Spinal cord (tissue), 10 donors: Measurements from ENCODE around the gene CSTB. TPM values are rescaled to one million over a fixed set of nuclear protein-coding genes. Genes with fewer than 3 reads are reported as not detected.
A peak's percentile ranks its signal among the peaks of the same experiment; 100 is the strongest.

ENCODE experiments used
- DNase-seq, 6 donors: peaks; one replicate each; pipeline versions ENCODE4 v3.0.0 to v3.0.0-alpha.2; 2013 to 2015; ENCODE audit warnings: low spot score in 6 of 6, low read depth in 4 of 6
- H3K27ac ChIP-seq: one replicate; pipeline ENCODE4 v1.5.1; 2013; ENCODE audit warnings: low read depth, low read length, control low read depth
- H3K27me3 ChIP-seq: one replicate; pipeline ENCODE4 v1.6.1; 2013; ENCODE audit warnings: low read length; ENCODE audit not compliant: control insufficient read depth, insufficient read depth
- H3K36me3 ChIP-seq: one replicate; pipeline ENCODE4 v1.6.1; 2013; ENCODE audit warnings: low read length; ENCODE audit not compliant: control insufficient read depth, insufficient read depth
- H3K4me1 ChIP-seq: one replicate; pipeline ENCODE4 v1.6.1; 2013; ENCODE audit warnings: low read length; ENCODE audit not compliant: control insufficient read depth, insufficient read depth
- H3K4me3 ChIP-seq: one replicate; pipeline ENCODE4 v1.5.1; 2013; ENCODE audit warnings: low read depth, low read length, control low read depth
- H3K9me3 ChIP-seq: one replicate; pipeline ENCODE4 v1.6.1; 2013; ENCODE audit warnings: low read length; ENCODE audit not compliant: control insufficient read depth, insufficient read depth
- WGBS: methylation state at CpG from one replicate; pipeline ENCODE4 v1.1.5; 2013; ENCODE audit warnings: missing lambda C conversion rate; ENCODE audit not compliant: insufficient coverage; 5-methylcytosine and 5-hydroxymethylcytosine counted together
- polyA plus RNA-seq, 2 donors: library from polyadenylated mRNA; unstranded; fragments of 120-200 nt; gene quantifications; one replicate each; pipeline ENCODE4 v1.2.1, GENCODE V29; 2013; ENCODE audit not compliant: insufficient read length in 2 of 2
- total RNA-seq, 2 donors: library from RNA; depleted of rRNA in 1 of 2; stranded (reverse); fragments of 120-200 nt in 1 of 2; fragments of >200 nt in 1 of 2; gene quantifications; one replicate each; pipeline versions ENCODE4 v1.2.3 to v1.2.4, GENCODE V29; 2013 to 2014
- donor health status: healthy.

CSTB gene
- total and polyA plus RNA-seq, 4 donors: 9.8 to 43.1 (median 29.4) TPM

DNA sequence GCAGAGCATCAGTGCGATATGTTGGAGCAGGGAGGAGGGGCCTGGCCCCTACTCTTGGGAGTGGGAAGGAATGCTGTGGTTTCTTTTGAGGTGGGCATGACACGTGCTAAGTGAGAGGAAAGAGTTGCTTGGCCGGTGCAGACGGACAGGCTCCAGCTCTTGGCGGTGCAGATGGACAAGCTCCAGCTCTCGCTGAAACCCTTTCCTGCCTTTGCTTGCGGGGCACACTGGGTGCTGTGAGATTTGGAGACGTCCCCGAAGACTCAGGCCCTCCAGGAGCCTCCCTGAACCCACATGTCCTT, 41.2 kb downstream of the CSTB start:
- Histone ChIP-seq H3K27me3 (no peaks in the 10 kb centered on the region), H3K9me3 (no peaks in the 10 kb centered on the region), H3K4me3 (no peak overlapping the region), H3K4me1 (peaks cover 69% of the 10 kb centered on the region), H3K27ac (peak overlapping the region; percentile 8), H3K36me3 (peaks cover 49% of the 10 kb centered on the region)
- WGBS: 45% methylated on average over 9 of the region's 9 CpGs
- DNase-seq: peak in 1 of 6 donors; percentile 62

DNA sequence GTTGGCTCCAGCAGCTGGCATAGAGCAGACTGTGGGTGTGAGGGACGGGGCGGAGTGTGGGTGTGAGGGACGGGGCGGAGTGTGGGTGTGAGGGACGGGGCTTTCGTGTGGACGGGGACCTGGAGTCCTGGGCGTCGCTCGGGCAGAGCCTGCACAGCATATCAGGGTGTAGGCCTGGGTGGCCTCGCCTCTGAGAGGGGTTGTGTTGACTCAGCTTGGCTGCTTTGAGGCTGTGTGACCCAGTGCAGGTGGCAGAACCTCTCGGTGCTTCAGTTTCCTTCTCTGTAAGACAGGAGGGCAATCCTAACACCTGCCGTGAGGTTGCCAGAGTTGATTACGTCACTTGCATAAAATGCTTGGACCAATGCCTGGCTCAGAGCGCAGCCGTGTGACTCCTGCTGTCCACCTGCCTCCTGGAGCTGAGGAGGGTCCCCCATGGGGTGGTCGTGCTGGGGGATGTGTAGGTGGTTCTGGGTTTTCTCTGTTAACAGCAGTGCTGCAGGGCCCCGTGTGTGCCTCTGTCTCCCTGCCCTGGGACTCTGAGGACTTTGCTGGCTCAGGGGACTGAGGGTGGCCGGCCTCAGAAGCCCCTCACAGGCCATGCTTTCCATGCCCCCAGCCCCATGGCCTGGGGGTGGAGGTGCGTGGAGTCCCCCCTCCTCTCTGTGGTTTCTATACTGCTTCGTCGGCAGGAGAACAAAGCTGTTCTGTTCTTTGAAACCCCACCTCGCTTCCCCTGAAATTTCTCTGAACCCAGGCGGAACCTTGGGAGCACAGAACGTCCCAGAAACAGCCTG, 41.8 kb downstream of the CSTB start:
- peak in 1 of 6 donors; percentile 35 for DNase-seq
- peaks cover 74% of the 10 kb centered on the region for H3K4me1 ChIP-seq
- H3K27ac ChIP-seq: peak overlapping the region; percentile 8
- H3K36me3 ChIP-seq: peaks cover 48% of the 10 kb centered on the region
- WGBS: 77% methylated on average over 20 of the region's 25 CpGs
- no peaks in the 10 kb centered on the region for H3K27me3 ChIP-seq
- H3K9me3 ChIP-seq: no peaks in the 10 kb centered on the region
- no peak overlapping the region for H3K4me3 ChIP-seq

DNA sequence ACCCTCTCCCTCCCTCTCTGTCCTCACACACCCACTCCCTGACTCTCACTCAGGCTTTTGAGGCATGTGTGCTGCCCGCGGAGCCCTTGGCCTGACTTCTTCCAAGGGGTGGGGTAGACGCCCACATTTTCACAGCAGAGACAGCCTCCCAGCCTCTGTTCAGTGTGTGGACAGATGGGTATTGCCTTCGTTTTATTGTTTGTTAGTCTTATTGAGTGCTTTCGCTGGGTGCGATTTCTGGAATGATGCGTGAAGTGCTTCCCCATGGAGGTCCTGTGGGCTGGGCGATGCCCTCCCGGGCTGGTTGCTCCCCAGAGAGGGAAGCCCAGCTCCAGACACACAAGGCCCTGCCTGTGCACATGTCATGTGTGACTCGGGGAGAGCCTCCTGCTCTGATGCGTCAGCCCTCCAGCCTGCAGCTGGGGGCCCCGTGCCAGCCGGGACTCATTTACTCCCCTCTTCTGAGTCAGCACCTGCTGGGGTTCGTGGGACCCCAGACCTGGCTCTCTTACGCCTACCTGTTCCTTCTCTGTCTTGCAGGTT, 42.5 kb downstream of the CSTB start:
- Histone ChIP-seq H3K27ac (no peak overlapping the region), H3K4me1 (peaks cover 81% of the 10 kb centered on the region), H3K27me3 (no peaks in the 10 kb centered on the region), H3K4me3 (no peak overlapping the region), H3K9me3 (no peaks in the 10 kb centered on the region), H3K36me3 (peaks cover 48% of the 10 kb centered on the region)
- 63% methylated on average over 11 of the region's 15 CpGs for WGBS
- peak in 2 of 6 donors; percentile 23 to 62 for DNase-seq

DNA sequence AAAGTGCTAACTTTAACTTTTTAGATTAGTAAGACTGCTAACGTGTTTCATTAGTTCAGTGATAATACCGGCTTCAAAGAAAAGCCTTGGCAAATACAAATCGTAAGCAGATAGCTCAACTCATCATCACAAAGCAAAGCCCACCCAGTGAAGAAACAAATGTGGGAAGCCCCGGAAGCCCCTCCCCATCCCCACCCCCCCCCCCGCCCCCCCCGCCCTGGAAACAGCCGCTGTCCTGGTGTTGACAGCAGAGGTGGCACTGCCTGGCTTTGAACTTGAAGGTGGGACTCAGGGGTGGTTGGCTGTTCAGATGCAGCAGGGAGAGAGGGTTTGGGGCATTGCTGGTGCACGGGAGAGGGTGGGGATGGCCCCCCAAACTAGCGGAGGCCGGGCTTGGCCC, 43.0 kb downstream of the CSTB start:
- DNase-seq: no peak
- no peak overlapping the region for H3K4me3 ChIP-seq
- no peaks in the 10 kb centered on the region for H3K27me3 ChIP-seq
- no peak overlapping the region for H3K27ac ChIP-seq
- H3K9me3 ChIP-seq: no peaks in the 10 kb centered on the region
- peaks cover 85% of the 10 kb centered on the region for H3K4me1 ChIP-seq
- WGBS: 63% methylated on average over 2 of the region's 10 CpGs
- H3K36me3 ChIP-seq: peaks cover 47% of the 10 kb centered on the region

DNA sequence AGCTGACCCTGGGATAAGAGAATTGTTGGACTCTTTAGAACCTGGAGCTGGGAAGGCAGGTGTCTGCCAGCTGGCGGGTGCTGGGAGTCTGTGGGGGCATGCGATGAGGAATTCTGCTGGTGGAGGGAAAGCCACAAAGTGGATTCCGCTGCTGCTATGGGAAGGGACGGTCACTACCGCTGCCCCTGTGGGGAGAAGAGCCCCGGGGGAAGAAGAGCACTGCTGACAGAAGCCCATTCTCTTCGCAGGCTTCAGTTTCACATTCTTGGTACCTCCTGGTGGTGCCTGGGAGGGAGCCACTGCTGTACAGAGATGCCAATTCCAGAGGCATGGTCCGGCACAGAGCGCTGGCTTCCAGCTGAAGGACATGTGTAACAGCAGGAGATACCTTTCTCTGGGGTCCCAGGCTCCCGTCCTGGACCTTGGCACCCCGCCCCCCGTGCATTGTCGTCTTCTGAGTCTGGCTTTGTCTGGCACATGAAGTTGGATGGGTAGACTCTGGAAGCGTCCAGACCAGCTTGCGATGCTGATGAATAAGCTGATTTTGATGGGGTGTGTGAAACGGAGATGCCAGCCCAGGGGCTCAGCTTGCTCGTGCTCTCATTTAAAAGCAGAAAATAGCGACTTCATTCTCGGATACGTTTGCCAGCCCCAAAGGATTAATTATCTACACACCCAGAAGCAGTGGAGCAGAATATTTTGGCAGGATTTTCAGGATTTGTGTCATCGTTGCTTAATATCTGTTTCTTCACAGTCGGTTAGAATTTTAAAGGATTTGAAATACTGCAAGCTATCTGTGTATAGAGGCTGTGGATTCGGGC, 44.0 kb downstream of the CSTB start:
- Histone ChIP-seq H3K4me1 (peaks cover 85% of the 10 kb centered on the region), H3K36me3 (peaks cover 44% of the 10 kb centered on the region), H3K9me3 (no peaks in the 10 kb centered on the region), H3K27me3 (no peaks in the 10 kb centered on the region), H3K27ac (no peak overlapping the region), H3K4me3 (no peak overlapping the region)
- WGBS: 30% methylated on average over 16 of the region's 23 CpGs
- DNase-seq: peak in 2 of 6 donors; percentile 91 to 93

DNA sequence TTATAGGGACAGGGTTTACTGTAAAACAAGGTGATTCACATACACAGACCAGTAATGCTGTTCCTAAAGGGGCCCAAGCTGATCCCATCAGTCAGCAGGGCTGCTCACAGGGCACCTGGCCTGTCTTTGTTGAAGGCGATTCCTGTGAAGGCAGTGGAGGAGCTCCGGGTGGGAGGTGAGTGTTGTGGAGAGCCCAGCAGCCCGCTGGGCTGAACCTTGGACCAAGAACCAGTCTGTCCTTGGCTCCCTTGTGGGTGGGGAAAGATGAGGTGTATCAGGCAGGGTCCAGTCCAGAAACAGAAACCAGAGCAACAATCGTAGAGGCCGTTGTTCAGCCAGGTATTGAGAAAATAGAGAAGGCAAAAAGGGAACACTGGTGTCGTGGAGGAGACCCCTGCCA, 44.6 kb downstream of the CSTB start:
- Histone ChIP-seq H3K36me3 (peaks cover 39% of the 10 kb centered on the region), H3K27ac (no peak overlapping the region), H3K4me1 (peaks cover 85% of the 10 kb centered on the region), H3K9me3 (no peaks in the 10 kb centered on the region), H3K27me3 (no peaks in the 10 kb centered on the region), H3K4me3 (no peak overlapping the region)
- 71% methylated on average over 6 of the region's 6 CpGs for WGBS
- DNase-seq: no peak

DNA sequence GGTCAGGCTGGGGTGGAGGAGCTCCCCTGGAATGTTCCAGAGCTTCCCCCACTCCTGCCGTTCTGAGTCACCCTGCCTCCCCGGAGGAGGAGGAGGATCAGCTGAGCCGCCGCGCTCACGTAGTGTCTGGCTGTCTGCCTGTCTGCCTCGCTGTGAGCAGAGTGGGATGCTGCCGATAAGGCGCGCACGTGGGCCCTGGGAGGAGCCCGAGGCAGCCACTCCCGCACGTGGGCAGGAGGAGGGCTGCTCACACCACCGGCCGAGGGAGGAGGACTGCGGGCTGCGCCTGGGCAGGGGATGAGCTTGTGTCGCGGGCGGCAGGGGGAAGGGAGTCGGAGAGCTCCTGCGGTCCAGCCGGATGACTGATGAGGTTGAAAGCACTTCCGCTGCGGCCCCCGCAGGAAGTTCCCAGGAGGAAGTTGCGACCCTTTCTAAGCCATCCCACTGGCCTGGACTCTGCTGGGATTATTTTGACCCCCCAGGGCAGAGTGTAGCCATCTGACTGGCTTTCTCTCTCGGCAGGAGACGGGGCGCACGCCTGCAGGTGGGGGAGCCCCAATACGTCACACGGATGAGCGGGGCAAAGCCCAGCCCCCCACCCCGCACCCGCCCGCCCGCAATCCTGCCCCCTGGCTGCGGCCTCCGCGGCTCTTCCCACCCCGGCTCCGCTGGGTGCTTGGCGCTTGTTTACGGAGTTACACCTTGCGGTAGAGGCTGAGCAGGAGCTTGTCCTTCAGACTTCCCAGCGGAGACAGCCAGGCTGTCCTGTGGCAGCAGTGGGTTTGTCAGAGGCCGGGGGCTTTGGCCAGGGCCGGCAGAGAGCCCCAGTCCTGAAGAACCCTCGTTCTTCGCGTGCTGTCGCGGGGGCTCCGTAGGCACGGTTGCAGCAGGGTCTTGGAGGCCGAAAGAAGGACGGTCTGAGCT, 47.4 kb downstream of the CSTB start:
- WGBS: under 1% methylated on average over 51 of the region's 59 CpGs
- H3K9me3 ChIP-seq: no peaks in the 10 kb centered on the region

DNA sequence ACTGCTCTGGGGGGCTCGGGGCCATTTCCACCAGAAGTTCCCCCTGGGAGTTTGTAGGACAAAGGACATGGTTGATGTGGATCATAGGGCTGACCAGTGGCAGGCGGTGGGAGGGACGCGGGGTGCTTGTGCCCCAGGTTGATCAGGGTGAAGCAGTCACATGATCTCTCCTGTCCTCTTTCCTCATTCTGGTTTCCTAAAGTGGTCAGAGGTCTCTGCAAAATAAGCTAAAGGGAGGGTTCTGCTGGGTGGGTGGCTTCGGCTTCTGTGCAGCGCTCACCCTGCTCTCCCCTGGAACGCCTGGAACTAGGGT, 48.0 kb downstream of the CSTB start:
- no peak for DNase-seq
- Histone ChIP-seq H3K36me3 (peaks cover 22% of the 10 kb centered on the region), H3K27ac (peak overlapping the region; percentile 80), H3K9me3 (no peaks in the 10 kb centered on the region), H3K4me1 (peaks cover 59% of the 10 kb centered on the region), H3K27me3 (no peaks in the 10 kb centered on the region), H3K4me3 (peak overlapping the region; percentile 69)
- 24% methylated on average over 6 of the region's 7 CpGs for whole genome bisulfite sequencing

More for the DNA sequence above, 47.4 kb downstream of the CSTB start:
- H3K4me1 ChIP-seq: peaks cover 65% of the 10 kb centered on the region
- H3K36me3 ChIP-seq: peaks cover 18% of the 10 kb centered on the region
- peak in 5 of 6 donors; percentile 57 to 95 (median 69) for DNase-seq
- peak overlapping the region; percentile 69 for H3K4me3 ChIP-seq
- H3K27me3 ChIP-seq: no peaks in the 10 kb centered on the region
- peak overlapping the region; percentile 80 for H3K27ac ChIP-seq

DNA sequence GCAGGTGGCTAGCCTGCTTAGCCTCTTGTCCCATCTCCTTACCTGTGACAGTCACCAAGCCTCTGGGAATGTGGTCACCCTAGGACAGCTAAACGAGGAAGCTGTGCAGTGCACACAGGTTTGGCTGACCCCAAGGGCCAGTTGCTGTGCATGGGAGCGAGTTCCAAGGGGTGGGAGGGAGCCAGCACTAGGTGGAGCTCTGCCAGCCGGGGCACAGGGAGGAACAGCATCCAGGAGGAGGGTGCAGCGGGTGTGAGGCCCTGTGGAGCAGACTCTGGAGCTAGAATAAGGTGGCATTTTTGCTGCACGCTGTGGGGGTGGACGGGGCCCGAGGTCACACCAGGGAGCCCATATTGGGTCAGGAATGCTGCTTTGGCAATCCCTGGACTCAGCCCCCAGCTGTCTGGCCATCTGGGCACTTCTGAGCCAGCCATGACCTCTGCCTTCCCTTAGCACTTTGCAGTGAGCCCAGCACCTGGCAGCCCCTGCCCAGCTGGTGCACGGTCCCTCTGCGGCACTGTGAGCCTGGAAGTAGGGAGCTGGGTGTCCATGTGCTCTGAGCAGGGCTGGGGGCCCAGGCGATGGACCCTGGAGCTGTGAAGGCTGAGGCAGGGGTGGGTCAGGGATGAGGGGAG, 48.5 kb downstream of the CSTB start:
- H3K27ac ChIP-seq: peak overlapping the region; percentile 80
- 63% methylated on average over 10 of the region's 10 CpGs for WGBS
- peaks cover 23% of the 10 kb centered on the region for H3K36me3 ChIP-seq
- H3K9me3 ChIP-seq: no peaks in the 10 kb centered on the region
- no peaks in the 10 kb centered on the region for H3K27me3 ChIP-seq
- H3K4me1 ChIP-seq: peaks cover 56% of the 10 kb centered on the region
- DNase-seq: peak in 1 of 6 donors; percentile 23
- no peak overlapping the region for H3K4me3 ChIP-seq
